GM18517 (cell line): ENCODE data around the gene RCE1.

Experiments
- ATAC-seq: cut with Tn5 transposase; IDR thresholded peaks from one replicate; pipeline ENCODE4 v1.9.1; 2021; ENCODE audit warnings: mild to moderate bottlenecking, moderate library complexity; ENCODE audit not compliant: unreplicated experiment

RCE1 gene

GRCh38 chr11:66885469-66885868 is 42.2 kb downstream of the RCE1 start:
- ATAC-seq = no peak

DNA sequence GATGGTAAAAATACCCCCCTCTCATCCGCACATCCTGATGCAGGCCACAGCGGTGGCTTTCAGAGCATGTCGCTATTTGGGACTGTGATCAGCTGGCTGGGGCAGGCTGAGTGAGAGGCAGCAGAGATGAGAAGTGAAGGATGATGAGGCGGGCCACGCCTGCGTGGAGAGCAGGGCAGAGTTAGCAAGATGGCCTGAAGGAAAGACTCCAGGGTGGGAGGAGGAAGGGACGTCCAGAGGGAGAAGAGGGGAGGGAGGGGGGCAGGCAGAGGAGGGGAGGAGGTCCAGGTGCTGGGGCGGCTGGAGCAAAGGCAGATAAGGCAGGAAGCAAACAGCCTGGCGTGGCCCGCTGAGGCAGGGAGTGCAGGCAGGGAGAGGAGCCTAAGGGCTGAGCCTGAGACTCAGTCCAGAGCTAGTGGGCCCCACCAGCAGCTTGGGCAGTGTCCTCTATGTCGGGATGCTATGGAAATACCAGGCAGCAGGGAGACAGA is 42.8 kb downstream of the RCE1 start:
- ATAC-seq = no peak

DNA sequence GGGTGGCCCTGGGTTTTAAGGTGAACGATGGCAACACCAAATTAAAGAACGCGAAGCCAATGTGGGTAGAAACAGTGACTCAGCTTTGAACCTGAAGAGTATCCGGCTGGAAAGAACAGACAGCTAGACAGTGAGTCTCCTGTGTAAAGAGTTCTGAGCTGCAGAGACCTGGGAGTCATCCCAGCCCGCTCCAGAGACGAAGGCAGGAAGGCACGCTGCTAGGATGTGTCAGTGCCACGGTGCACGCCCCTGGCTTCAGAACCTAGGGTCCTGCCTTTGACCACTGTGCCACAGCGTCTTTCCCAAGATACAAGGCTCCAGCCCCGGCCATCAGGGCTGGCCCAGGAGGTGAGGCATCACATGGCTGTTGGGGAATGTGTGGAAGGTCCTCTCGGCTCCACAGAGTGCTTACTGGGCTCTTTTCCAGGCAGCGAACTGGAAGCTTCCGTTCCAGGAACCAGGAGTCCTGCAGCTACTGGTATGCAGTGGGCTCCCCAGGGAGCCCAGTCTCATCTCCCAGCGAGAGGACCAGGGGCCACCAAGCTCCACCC is 43.5 kb downstream of the RCE1 start:
- ATAC-seq = no peak

- no peak for ATAC-seq
These were observed 44.3 kb downstream of the RCE1 start for GRCh38 chr11:66887526-66887925.

- ATAC-seq = no peak
These were observed 45.0 kb downstream of the RCE1 start for GRCh38 chr11:66888282-66888681.

DNA sequence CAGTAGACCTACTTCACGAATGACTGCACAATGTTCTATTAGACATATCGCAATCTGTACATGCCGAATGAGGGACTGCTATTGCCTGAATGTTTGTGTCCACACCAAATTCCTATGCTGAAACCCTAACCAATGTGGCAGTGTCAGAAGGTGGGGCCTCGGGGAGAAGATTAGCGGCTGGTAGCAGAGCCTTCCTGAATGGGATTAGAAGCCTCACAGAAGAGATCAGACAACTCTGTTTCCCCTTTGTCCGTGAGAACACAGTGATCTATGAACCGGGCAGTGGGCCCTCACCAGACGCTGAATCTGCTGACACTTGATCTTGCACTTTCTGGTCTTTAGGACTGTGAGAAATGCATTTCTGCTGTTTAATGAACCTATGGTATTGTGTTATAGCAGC is 46.7 kb downstream of the RCE1 start:
- no peak for ATAC-seq

- ATAC-seq = peak; percentile 90
These were observed 48.8 kb downstream of the RCE1 start for GRCh38 chr11:66891851-66892660.

GRCh38 chr11:66892911-66893310 is 49.7 kb downstream of the RCE1 start:
- ATAC-seq = no peak

DNA sequence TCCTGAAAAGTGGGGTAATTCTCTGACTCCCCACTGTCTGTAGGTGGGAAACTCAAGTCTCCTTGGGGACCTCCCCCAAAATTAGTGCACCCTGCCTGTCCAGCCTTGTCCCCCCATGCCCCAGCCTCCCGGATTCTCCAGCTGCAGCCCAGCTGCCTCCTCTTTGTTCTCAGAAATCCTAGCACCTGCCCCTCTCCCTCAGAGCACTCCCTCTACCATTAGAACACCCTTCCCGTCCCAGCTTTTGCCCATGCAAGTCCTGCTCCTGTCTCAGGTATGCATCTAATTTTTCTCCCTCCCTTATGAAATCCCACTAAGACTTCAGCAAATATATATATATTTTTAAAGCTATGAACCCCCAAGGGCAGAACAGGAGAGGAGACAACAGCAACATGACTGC is 50.9 kb downstream of the RCE1 start:
- ATAC-seq = no peak
